H4 (cell line): Measurements from ENCODE around the gene LEF1. TPM values are rescaled to one million over a fixed set of nuclear protein-coding genes. Genes with fewer than 3 reads are reported as not detected.

ENCODE experiments used
- DNase-seq: peaks from one replicate; pipeline ENCODE4 v3.0.0-alpha.2; 2015; ENCODE audit warnings: low spot score
- total RNA-seq: library from RNA; depleted of rRNA; stranded (reverse); fragments of >200 nt; shearing (Covaris generic); gene quantifications from 2 replicates; pipeline ENCODE4 v1.2.3, GENCODE V29; 2014

Gene LEF1
- total RNA-seq, 1 experiment from 2014 or later, result 37.2 TPM

DNA sequence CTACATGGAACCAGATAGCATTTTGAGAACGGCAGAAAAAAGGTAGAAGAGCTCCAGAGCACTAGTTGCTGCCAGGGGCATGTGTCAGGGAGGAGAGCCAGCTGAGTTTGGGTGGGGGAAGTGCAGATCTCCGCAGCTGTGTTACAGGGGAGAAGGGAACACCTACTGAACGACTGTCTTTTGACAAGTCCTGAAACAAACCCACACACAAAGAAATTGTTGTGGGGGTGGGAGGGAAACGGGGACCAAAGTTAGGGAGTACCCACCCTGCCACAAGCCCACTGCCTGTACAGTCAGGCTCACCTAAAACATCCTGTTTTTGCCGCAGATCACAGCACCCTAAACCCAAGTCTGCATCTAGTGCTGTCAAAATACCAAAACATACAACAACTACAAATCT, 55.5 kb downstream of the LEF1 start:
- DNase-seq, result no peak

DNA sequence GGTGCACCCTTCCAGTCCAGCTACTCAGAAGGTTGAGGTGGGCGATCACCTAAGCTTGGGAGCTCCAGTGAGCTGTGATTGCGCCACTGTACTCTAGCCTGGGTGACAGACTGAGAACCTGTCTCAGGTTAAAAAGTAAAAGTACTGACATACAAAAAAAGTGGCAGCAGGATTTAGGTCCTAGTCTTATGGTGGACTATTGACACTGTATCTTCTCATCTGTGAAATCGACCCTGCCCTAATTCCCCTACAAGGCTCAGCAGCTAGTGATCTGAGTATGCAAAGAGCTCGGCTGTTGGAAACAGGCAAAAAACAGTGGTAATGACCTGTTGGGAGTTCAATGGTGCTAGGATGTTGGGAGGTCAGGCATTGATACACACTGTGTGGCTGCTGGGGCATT, 57.0 kb downstream of the LEF1 start:
- no peak for DNase-seq

DNA sequence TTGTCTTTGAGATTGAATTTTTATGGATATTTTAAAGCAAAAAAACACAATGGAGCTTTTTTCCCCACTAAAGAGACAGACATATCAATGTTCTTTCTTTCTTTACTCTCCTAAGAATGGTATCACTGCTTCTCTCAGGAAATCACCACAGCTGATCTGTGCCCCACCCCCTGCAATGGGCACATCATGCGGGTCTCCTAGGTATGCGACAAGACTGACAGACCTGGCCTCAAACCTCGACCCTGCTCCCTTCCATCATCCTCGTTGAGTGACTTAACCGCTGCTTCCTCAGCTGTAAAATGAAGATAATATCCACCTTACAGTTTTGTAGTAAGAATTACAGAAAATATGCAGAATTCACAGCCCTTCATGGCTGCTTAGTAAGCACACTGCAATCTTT, 58.3 kb downstream of the LEF1 start:
- DNase-seq, result no peak

DNA sequence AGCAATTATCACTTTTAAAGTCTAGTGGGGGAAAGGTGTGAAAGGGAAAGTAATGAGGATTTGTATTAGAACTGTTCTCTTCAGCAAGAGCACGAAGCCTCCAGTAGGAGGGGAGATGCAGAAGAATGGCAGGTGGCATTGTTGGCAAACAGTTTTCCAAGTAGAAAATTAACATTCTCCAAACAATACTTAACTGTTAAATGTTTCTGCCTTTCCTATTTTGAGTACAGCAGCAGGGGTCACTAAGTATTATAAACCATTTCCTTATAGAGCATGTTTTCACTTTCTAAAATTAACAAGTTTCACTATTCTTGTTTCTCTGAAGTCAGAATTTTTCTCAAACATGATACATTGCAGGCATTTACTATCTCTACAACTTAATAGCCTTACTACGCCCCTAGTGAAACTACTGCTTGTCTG, 58.7 kb downstream of the LEF1 start:
- DNase-seq, result no peak

DNA sequence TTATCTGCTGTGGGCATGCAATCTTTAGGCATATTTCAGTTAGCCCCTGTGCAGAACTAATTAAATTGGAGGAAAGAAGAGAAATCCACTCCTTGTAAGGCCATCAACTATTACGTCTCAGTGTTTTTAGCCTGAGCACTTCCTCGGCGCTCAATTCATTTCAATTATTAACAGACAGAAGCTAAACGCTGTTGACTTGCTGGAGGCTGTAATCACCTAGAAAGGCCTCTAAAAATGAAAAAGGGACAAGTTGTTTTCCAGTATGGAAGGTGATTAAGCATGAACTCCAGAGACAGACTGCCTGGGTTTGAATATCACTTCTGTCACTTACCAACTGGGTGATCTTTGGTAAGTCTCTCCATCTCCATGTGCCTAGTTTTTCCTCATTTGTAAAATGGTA, 59.6 kb downstream of the LEF1 start:
- no peak for DNase-seq

DNA sequence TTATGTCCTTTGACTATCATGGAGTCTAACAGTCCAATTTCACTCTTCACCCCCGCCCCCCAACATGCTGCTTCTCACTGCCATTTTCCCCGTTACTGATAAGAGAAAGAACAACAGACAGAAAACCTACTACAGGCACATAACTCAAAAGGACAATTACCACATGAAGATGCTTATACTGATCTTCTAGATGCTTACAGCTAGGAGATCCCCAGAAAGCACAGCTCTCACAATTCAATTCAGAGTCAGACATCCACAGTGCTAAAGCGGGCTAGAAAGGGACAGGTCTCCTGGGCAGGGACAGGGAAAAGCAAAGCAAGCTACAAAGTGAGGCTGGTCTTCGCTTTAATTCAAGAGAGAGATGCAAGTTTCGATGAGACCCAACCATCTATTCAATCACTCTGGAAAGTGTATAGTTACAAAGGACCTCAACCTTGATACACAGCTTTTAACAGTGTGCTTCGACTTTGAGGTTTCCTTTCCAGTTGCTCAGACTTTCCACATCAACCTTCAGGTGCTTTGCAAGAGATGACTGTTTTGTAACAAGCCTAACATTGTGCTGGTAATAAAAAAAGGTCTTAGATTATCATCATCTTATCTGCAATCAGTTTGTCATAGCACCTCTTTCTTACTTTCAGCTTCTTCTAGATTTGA, 60.9 kb downstream of the LEF1 start:
- no peak for DNase-seq

DNA sequence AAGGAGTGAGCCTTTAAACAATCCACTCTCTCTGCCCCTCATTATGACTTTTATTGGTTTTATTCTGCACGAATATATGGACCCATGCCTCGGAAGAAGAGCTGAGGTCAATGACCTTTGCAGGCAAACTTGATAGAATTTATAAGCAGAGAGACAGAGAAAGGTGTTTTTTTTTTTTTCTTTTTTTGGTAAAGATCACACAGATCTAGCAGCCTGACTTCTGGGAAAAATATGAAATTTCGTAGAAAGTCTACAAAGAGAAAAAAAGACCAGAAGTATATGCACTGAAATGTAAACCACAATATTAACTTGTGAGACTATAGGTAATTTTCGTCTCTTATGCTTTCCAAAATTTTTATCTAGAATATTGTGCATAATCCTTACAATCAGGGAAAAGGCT, 61.6 kb downstream of the LEF1 start:
- DNase-seq, result no peak

DNA sequence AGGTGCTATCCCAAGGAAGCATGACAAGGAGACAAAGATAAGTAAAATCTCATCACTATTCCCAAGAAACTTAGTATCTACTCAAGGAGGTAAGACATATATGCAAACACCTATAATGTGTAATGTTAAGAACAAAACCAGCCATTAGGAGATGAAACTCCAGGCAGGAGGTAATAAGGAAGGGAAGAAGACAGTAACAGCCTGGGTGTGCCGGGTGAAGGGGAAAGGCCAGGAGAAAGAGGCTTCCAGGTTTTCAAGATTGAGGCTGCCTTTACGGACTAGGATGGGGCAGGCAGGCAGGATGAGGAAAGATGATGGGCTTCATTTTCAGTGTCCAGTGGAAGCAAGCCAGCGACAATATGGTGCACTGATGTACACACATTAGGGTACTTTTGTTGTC, 62.5 kb downstream of the LEF1 start:
- DNase-seq, result no peak

DNA sequence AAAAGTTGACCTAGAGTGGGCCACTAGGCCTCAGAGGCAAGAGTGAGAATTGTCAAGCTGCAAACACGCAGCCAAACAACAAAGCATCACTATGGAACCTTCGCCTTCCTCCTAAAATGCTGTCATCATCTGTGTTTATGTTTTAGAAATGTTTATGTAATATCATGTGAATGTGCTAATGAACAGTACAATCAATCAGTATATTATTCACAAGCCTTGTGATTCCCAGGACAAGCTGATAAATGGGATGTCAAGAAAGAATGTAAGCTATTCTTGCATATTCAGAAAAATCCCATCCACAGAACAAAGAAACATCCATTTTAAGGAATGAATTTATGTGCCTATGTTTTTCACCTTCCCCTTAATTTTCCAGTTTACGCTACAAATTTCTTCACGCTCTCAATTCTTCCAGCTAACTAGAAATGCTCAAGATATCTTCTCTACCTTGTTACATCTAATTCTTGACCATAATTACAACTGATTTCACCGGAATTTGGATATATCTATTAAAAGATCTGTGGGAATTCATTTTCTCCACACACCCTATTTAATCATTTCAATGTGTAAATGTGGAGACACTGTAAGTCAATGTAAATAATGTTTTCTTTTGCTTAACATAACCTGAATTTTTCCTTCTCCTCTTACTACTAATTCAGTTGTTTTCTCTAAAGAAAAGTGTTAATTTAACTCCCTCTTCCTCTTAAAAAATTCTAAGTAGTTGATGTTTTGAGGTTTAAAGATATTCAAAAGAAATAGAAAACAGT, 65.5 kb downstream of the LEF1 start:
- DNase-seq, result no peak

DNA sequence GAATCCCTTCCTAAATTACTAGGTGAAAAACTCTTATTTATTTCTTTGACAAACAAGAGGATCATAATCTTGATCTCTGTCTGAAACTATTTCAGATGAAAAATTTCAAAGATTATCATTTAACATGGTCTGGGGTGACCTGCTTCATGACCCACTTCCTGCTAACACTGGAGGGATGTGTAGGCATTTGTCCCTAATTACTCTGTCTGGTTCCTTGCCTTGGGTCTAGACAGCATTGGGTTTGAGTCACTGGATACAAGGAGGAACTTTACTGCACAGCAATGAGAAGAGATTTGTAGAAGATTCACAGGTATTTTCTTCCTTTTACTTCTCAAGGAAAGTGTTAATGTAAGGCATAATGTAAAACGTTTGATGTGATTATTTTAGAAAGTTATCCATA, 67.9 kb downstream of the LEF1 start:
- no peak for DNase-seq

DNA sequence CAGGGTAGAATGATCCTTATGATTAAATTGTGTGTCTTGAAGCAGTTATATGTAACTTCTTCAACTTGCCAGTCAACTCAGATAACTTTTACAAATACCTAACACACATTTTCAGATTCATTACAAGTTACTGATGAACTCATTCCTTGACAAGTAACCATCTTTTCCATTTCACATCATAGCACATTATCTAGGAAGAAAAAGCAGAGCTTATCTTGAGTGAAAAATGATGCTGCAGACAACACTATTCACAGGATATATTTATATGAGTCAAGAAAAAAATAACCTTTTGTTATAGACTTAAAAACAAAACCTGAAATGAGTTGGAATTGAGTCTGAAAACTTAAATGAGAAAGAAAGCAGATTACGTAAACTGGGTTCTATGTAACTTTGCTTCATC, 68.9 kb downstream of the LEF1 start:
- no peak for DNase-seq

DNA sequence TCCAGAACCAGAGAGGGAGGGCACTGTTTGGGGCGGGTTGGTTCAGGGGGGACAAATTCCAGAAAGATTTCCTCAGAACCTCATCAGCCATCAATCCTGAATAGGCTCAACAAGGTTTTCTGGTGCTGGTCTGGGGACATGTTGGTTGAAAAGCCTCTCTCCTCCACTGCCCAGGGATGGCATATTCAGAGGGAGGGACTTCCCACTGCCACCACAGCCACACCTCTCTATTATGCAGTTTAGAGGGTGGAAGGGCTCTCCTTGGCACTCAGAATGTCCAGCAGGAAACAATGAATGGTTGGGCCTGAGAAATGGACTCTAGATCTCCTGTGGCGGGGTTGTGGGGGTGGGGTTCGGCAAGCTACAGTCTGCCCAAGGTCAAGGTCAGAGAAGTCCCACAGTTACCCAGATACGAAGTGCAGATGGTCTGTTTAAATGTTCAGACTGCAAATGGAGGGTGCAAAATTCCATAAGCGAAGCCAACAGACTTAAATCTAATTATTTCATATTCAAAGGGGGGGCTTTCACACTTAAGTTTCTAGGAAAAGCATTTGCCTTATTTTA, 70.7 kb downstream of the LEF1 start:
- DNase-seq, result no peak

DNA sequence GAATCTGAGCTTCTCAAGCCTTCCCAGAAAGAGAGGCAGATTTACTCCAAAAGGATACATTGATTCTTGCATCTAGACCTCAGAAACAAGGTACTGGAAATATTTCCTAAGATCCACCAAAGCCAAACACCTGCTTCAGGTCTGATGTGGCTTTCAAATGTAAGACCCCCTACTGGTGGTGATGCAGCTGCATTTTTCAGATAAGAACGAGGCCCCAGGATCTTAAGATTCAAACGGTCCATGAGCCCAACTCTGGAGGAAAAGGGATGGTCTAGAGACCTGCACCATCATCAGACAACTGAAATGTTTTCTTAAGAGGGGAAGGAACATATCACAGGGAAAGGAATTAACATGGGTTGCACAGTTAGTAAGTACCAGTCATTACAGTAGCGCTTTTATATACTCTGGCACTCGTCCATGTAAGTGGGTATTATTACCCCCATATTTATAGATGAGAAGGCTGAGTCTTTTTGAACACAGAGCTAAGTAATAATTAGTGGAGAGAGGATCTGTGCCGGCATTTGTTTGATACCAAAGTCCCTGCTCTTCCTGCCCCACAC, 73.7 kb downstream of the LEF1 start:
- no peak for DNase-seq

DNA sequence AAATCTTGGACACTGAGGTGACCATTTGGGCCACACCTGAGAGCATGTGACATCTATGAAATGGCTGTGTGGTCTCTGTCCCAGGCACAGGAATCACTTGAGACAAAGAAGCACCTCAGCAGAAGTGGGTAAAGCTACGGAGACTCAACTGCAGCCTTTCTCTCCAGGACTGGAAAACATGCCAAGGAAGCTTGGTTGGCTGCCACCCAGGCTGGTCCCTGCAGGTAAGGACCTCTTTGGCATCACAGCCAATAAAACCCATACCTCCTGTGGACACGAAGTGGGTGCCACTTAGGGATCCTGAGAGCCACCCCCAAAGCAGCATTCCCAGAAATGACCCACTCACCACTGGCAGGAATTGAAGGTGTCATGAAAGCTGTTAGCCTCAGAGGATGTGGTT, 74.6 kb downstream of the LEF1 start:
- DNase-seq, result no peak

DNA sequence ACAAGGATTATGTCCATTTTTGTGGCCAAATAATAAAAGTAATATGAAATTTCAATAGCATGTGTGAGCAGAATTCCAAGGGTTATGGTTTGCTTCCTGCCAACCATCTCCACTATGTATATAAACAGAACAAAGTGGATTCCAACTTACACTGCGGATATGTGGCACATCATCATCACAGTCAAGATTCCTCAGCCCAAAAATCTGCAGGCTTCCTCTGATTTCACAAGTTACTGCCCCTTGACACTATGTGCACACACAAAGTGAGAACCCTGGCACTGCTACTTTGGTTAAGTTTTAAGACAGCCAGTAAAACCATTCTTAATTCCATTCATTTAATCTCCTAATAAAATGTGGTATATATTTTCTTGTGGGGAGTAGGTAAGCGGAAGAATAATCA, 76.4 kb downstream of the LEF1 start:
- DNase-seq, result no peak

DNA sequence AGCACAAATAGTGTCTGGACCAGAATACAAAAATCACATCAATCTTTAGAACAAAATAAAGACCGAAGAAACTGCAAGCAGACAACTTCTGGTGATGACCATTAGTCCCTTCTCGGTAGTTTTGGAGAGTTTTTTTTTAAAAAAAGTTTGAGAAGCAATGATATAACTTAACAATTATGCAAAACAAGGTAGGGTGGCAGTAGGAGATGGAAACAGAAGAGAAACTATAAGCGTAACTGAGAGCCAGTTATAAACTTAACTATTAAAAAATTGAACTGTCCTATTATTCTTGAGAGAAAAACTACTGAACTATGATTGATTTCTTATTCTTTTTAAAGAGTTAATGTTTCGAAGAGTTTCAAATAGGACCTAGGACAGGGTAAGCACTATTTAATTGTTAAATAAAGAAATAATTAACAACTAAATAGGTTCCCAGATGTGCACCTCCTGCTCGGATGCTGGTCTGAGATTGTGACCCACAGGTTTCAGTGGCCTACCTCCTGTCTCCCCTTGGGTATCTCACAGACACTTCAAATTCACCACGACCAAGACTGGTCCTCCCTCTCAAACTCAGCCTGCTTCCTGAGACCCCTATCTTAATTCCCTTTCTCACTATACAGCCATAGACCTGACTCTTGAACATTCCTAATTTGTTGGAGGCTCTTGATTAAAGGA, 81.3 kb downstream of the LEF1 start:
- DNase-seq, result no peak

DNA sequence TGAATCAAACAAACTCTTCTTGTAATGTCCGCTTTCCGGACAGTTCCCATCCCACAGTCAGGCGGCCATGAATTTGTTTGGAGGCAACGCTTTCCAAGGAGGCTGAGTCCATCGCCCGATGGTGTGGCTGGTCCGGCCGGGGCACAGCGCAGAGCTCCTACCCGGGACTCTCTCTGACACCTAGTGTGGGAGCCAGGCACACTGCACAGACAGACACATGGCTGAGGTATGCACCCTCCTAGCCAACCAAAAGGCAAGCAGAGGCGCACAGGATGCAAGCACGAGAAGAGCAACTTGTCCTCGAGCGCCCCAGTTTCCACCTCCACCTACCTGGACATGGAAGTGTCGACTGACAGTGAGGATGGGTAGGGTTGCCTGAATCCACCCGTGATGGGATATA, 87.5 kb downstream of the LEF1 start:
- no peak for DNase-seq

DNA sequence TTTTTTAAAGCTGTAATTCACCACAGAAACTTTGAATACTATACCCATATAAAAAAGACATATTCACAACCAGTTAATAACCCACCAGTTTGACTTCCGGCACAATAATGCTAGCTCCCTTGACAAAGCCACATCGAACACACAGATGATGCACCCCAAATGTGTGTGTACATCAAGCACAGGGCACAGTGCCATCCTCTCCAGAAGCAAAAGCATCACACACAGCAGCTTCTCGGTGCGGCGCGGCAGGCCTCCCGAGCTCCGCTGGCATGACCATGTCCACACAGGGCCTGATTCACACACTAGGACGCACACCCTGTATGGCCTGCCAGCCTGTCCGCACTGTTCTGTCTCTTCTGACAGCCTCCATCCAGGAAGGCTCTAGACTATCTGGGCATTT, 88.0 kb downstream of the LEF1 start:
- no peak for DNase-seq

DNA sequence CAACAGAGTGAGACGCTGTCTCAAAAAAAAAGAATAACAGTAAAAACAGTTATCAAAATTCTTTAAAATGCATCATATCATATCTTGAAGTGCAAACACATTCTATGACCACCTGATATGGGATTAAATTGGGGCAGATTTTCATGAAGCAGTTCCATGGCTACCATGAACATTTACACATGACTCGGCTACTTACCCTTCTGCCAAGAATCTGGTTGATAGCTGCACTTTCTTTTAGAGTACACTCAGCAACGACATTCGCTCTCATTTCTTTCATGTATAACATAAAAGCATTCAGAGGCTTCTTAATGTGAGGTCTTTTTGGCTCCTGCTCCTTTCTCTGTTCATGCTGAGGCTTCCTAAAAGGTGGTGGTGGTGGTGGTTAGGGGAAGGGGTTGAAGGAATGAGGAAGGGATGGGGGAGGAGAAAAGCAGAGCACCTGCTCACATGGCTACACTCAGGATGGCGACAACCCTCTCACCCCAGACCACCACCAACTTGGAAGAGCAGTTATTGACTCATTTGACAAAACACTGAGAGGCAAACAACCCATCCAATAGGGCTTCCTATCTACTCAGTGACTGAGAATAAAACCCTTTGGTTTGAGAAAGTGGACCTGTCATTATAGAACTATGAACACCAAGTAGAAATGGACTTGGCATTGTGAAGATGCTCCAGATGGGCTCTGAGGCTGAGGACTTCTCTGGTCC, 90.6 kb downstream of the LEF1 start:
- DNase-seq, result no peak

DNA sequence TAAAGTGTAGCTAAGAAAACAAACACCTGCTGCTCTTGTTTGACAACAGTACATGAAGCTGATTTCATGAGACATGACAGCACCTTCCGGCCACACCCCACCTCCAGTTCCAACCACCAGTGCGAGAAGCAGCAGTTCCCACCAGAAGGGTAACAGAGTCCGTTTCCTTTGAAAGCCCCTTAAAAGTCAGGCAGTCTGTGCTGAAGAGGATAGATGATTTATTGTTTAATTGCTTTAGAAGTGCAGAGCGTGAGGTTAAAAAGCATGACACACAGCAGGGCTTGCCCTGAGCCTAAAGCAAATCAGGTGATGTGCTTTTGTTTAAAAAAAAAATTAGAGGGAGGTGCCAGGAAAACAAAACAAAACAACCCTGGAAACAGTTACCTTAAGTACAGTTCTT, 96.4 kb downstream of the LEF1 start:
- DNase-seq, result no peak

DNA sequence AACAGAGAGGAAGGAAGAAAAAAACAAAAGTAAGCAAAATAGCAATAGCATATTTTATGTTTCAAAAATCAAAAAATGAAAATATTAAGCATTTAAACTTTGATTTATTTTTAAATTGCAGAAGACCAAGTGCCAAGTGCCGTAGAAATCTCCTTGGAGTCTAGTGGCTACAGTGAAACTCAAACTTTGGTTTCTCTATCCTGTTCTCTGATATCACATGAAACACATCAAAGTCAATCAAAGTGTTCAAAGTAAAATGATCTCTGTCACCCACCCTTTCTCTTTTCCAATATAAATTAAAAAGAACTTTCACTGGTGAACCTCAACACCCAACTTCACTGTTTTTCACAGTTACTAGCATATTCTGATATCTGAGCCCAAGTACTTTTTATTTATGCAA, 98.0 kb downstream of the LEF1 start:
- DNase-seq, result no peak

DNA sequence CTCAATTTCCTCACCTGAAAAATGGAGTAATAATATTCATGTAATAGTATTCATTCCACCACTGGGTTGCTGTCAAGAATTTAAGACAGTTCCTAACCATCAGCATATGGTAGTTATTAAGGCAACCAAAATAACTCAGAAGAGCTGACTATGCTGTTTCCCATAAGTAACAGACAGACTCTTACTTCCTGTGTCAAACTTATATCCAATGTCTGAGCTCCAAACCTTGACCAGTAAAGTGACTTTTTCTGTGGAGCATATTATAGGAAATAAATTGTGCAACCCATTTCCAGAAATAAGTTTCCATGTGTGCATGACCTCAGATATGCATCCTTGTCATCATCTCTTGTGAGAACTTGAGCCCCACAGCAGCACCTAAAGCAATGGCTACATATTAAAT, 100.3 kb downstream of the LEF1 start:
- no peak for DNase-seq
